ENCODE results near the gene RNF25.

- TF ChIP-seq CTCF (conservative IDR thresholded peaks at IDR 0.05; ENCODE audit: low read length), result no peak
- no peak for TF ChIP-seq EZH2phosphoT487 (IDR thresholded peaks at IDR 0.05; ENCODE audit: borderline replicate concordance)
Observed at GRCh38 chr2:218631837-218632236, 40.0 kb downstream of the RNF25 start.
